OCI-M2 (cell line): ENCODE data around the gene OR4K17.
"Not testable (repeated sequence)": the region's sequence is repeated elsewhere in the genome, so short reads cannot be mapped to it uniquely, and the experiment has no call there.

Source experiments
- DNase-seq: peaks from one replicate; lab custom pipeline; 2025; ENCODE audit not compliant: unreplicated experiment; lab: John Stamatoyannopoulos, UW

Gene OR4K17

GRCh38 chr14:20110438-20110837 is at the start of gene OR4K17:
Gene OR4K17 (plus strand): TSS chr14:20110739. CDS start chr14:20117500, 6,761 bp downstream.
- no peak for DNase-seq

GRCh38 chr14:20092050-20092449 is 18.5 kb upstream of the OR4K17 start:
- no peak for DNase-seq

GRCh38 chr14:20093442-20093841 is 17.1 kb upstream of the OR4K17 start:
- no peak for DNase-seq

- DNase-seq = not testable (repeated sequence)
Measured at GRCh38 chr14:20098926-20099770, 11.4 kb upstream of the OR4K17 start.

GRCh38 chr14:20112321-20112720 is 1.8 kb downstream of the OR4K17 start:
- no peak for DNase-seq

GRCh38 chr14:20116748-20117147 is 6.2 kb downstream of the OR4K17 start:
- DNase-seq = no peak

GRCh38 chr14:20118795-20119194 is 8.3 kb downstream of the OR4K17 start:
- no peak for DNase-seq

- DNase-seq = no peak
Measured at GRCh38 chr14:20138520-20138919, 28.0 kb downstream of the OR4K17 start, which contains the start of gene OR4N5. Gene OR4N5 (plus strand): TSS chr14:20138820. CDS start chr14:20143736, 4,916 bp downstream.

GRCh38 chr14:20143911-20144310 is 33.4 kb downstream of the OR4K17 start:
- DNase-seq = no peak

GRCh38 chr14:20144820-20145219 is 34.3 kb downstream of the OR4K17 start:
- no peak for DNase-seq

GRCh38 chr14:20164462-20164861 is 53.9 kb downstream of the OR4K17 start:
- no peak for DNase-seq

GRCh38 chr14:20167091-20167490 is 56.6 kb downstream of the OR4K17 start:
- DNase-seq = no peak

- not testable (repeated sequence) for DNase-seq
Measured at GRCh38 chr14:20169852-20170251, 59.3 kb downstream of the OR4K17 start.
